GM23338 (cell line): ENCODE data around the gene KCMF1. TPM values are rescaled to one million over a fixed set of nuclear protein-coding genes. Genes with fewer than 3 reads are reported as not detected.

Experiments
- ATAC-seq: fragments of 200-7000 bp; cut with Tn5 transposase; 3 replicates; pipeline ENCODE4 v1.9.1; 2020
- DNase-seq: peaks from one replicate; pipeline ENCODE4 v3.0.0-alpha.2; 2015; ENCODE audit warnings: low spot score
- H2AFZ ChIP-seq: fragments of 200-600 bp; sonication (generic); 2 replicates; pipeline ENCODE4 v1.8.0; 2016; ENCODE audit warnings: antibody characterized with exemption, mild to moderate bottlenecking, moderate library complexity
- H3F3A ChIP-seq: fragments of 200-600 bp; sonication (generic); replicated peaks from 2 replicates; pipeline ENCODE4 v1.8.0; 2017; ENCODE audit warnings: antibody characterized with exemption, mixed run types, low read depth
- H3K27ac ChIP-seq: fragments of 200-600 bp; sonication (generic); 2 replicates; pipeline ENCODE4 v1.6.1; 2016; ENCODE audit warnings: low read depth
- H3K27me3 ChIP-seq: fragments of 200-600 bp; sonication (generic); 2 replicates; pipeline ENCODE4 v1.8.0; 2016; ENCODE audit warnings: mild to moderate bottlenecking, mixed run types, moderate library complexity; ENCODE audit not compliant: insufficient read depth
- H3K36me3 ChIP-seq: fragments of 200-600 bp; sonication (generic); 2 replicates; pipeline ENCODE4 v1.8.0; 2016; ENCODE audit warnings: mild to moderate bottlenecking; ENCODE audit not compliant: insufficient read depth
- H3K4me1 ChIP-seq: fragments of 200-600 bp; sonication (generic); 2 replicates; pipeline ENCODE4 v1.8.0; 2016; ENCODE audit warnings: mild to moderate bottlenecking, moderate library complexity; ENCODE audit not compliant: insufficient read depth
- H3K4me2 ChIP-seq: fragments of 200-600 bp; sonication (generic); 2 replicates; pipeline ENCODE4 v1.7.1; 2017; ENCODE audit warnings: mixed run types
- H3K4me3 ChIP-seq: fragments of 200-600 bp; sonication (generic); 2 replicates; pipeline ENCODE4 v1.6.1; 2016; ENCODE audit warnings: mixed run types
- H3K79me2 ChIP-seq: fragments of 200-600 bp; sonication (generic); replicated peaks from 2 replicates; pipeline ENCODE4 v1.8.0; 2017; ENCODE audit warnings: mild to moderate bottlenecking; ENCODE audit not compliant: insufficient read depth
- H3K9me2 ChIP-seq: fragments of 200-600 bp; sonication (generic); 2 replicates; pipeline ENCODE4 v1.8.0; 2017; ENCODE audit not compliant: insufficient read depth
- H4K20me1 ChIP-seq: fragments of 200-600 bp; sonication (generic); replicated peaks from 2 replicates; pipeline ENCODE4 v1.8.0; 2017; ENCODE audit warnings: mild to moderate bottlenecking; ENCODE audit not compliant: insufficient read depth
- H3K27ac Mint-ChIP-seq: 2 replicates; pipeline ENCODE4 v1.8.0; 2020; ENCODE audit warnings: inconsistent platforms, mild to moderate bottlenecking, moderate library complexity, mixed read lengths
- H3K27me3 Mint-ChIP-seq: 3 replicates; pipeline ENCODE4 v1.8.0; 2022; ENCODE audit warnings: low read depth, mild to moderate bottlenecking, moderate library complexity, mixed read lengths, inconsistent platforms; ENCODE audit not compliant: insufficient read depth, poor library complexity
- H3K36me3 Mint-ChIP-seq: 3 replicates; pipeline ENCODE4 v1.8.0; 2021; ENCODE audit warnings: low read depth, mild to moderate bottlenecking, inconsistent platforms, moderate library complexity, mixed read lengths
- H3K4me1 Mint-ChIP-seq: 3 replicates; pipeline ENCODE4 v1.8.0; 2020; ENCODE audit warnings: mild to moderate bottlenecking, inconsistent platforms, mixed read lengths
- H3K4me3 Mint-ChIP-seq: 3 replicates; pipeline ENCODE4 v1.8.0; 2021; ENCODE audit warnings: moderate library complexity, mild to moderate bottlenecking, inconsistent platforms, mixed read lengths
- H3K9me3 Mint-ChIP-seq: 3 replicates; pipeline ENCODE4 v1.8.0; 2020; ENCODE audit warnings: moderate library complexity, mild to moderate bottlenecking, inconsistent platforms, mixed read lengths
- CREB1 ChIP-seq: fragments of 250-450 bp; sonication (Bioruptor Pico); IDR thresholded peaks from 2 replicates; pipeline ENCODE4 v1.5.0; 2020; ENCODE audit warnings: low read depth, mild to moderate bottlenecking, moderate library complexity
- CTCF ChIP-seq, 2 experiments: fragments of 200-600 bp in 1 of 2; sonication (generic) in 1 of 2; conservative IDR thresholded peaks; 2 replicates each; pipeline versions ENCODE4 v1.5.1 to v1.6.1; 2016 to 2017; ENCODE audit warnings: antibody characterized with exemption in 2 of 2, low read depth in 2 of 2, mild to moderate bottlenecking in 2 of 2, moderate library complexity in 1 of 2
- EZH2 ChIP-seq: fragments of 200-600 bp; sonication (generic); IDR thresholded peaks from one replicate; pipeline ENCODE4 v1.8.0; 2017; ENCODE audit warnings: antibody characterized with exemption, mild to moderate bottlenecking, low read depth; ENCODE audit not compliant: unreplicated experiment
- EZH2phosphoT487 ChIP-seq: fragments of 200-600 bp; sonication (generic); IDR thresholded peaks from one replicate; pipeline ENCODE4 v1.8.1; 2018; ENCODE audit warnings: antibody characterized with exemption; ENCODE audit not compliant: unreplicated experiment
- JUNB ChIP-seq: IDR thresholded peaks from one replicate; pipeline ENCODE4 v1.6.1; 2016; ENCODE audit warnings: antibody characterized with exemption; ENCODE audit not compliant: unreplicated experiment
- POLR2AphosphoS5 ChIP-seq: IDR thresholded peaks from 2 replicates; pipeline ENCODE4 v1.6.1; 2016; ENCODE audit warnings: antibody characterized with exemption, low read depth
- REST ChIP-seq: IDR thresholded peaks from one replicate; pipeline ENCODE4 v1.6.1; 2018; ENCODE audit warnings: antibody characterized with exemption; ENCODE audit not compliant: unreplicated experiment
- STAT1 ChIP-seq: IDR thresholded peaks from one replicate; pipeline ENCODE4 v1.6.1; 2016; ENCODE audit warnings: antibody characterized with exemption; ENCODE audit not compliant: unreplicated experiment
- ZNF114 ChIP-seq: fragments of 250-450 bp; sonication (Bioruptor Pico); IDR thresholded peaks from 2 replicates; pipeline ENCODE4 v1.5.0; 2020; ENCODE audit warnings: mild to moderate bottlenecking, moderate library complexity
- ZNF331 ChIP-seq: fragments of 250-450 bp; sonication (Bioruptor Pico); IDR thresholded peaks from 2 replicates; pipeline ENCODE4 v1.5.0; 2020; ENCODE audit warnings: low read depth, mild to moderate bottlenecking, moderate library complexity
- polyA plus RNA-seq: library from polyadenylated mRNA; unstranded; fragments of >200 nt; fragmentation: Nextera tagmentation; extraction: Ambion mirVana; gene quantifications from 2 replicates; pipeline ENCODE4 v1.2.1, GENCODE V29; 2016
- total RNA-seq: library from RNA; depleted of rRNA; stranded (reverse); fragments of >200 nt; shearing (Covaris generic); gene quantifications from 2 replicates; pipeline ENCODE4 v1.2.3, GENCODE V29; 2014

The KCMF1 gene
- total and polyA plus RNA-seq, 2 experiments from 2014 or later = 29.3 to 120 TPM

GRCh38 chr2:85073033-85073432 is 102.1 kb downstream of the KCMF1 start:
- Histone ChIP-seq H3K4me3 (no peak overlapping the region), H3K27ac (no peak overlapping the region), H3F3A (no peaks in the 10 kb centered on the region), H3K27me3 (no peaks in the 10 kb centered on the region), H3K4me2 (no peak overlapping the region), H3K36me3 (no peaks in the 10 kb centered on the region), H2AFZ (no peak overlapping the region), H3K9me2 (no peaks in the 10 kb centered on the region), H3K4me1 (no peaks in the 10 kb centered on the region), H3K79me2 (no peaks in the 10 kb centered on the region), H4K20me1 (no peaks in the 10 kb centered on the region)
- ATAC-seq = no peak
- no peak overlapping the region for H3K4me3 Mint-ChIP-seq
- no peak overlapping the region for H3K27ac Mint-ChIP-seq
- DNase-seq = no peak
- TF ChIP-seq EZH2 (no peak), ZNF114 (no peak), STAT1 (no peak), JUNB (no peak), POLR2AphosphoS5 (no peak), CREB1 (no peak), ZNF331 (CRISPR knock-in tag) (no peak), REST (no peak), CTCF (conservative IDR thresholded peaks at IDR 0.05; ENCODE audit: low read depth in 2 of 2) (no peak), EZH2phosphoT487 (no peak)
- no peaks in the 10 kb centered on the region for H3K4me1 Mint-ChIP-seq
- H3K27me3 Mint-ChIP-seq = peaks cover 2% of the 10 kb centered on the region
- H3K9me3 Mint-ChIP-seq = no peaks in the 10 kb centered on the region
- H3K36me3 Mint-ChIP-seq = no peaks in the 10 kb centered on the region

GRCh38 chr2:85076618-85077274 is 105.8 kb downstream of the KCMF1 start:
- ATAC-seq = no peak
- peaks cover 6% of the 10 kb centered on the region; the same call in 1 of the 3 replicates for H3K9me3 Mint-ChIP-seq
- H3K4me1 Mint-ChIP-seq = no peaks in the 10 kb centered on the region

More at GRCh38 chr2:85076618-85077274, 105.8 kb downstream of the KCMF1 start:
- no peak overlapping the region for H3K4me2 ChIP-seq
- no peaks in the 10 kb centered on the region for H3K4me1 ChIP-seq
- no peaks in the 10 kb centered on the region for H3K9me2 ChIP-seq
- Mint-ChIP-seq H3K27me3 (peaks cover 2% of the 10 kb centered on the region), H3K27ac (no peak overlapping the region), H3K4me3 (no peak overlapping the region), H3K36me3 (peaks cover 5% of the 10 kb centered on the region; the same call in 2 of the 3 replicates)
- DNase-seq = no peak
- no peak overlapping the region for H2AFZ ChIP-seq
- no peaks in the 10 kb centered on the region for H4K20me1 ChIP-seq
- H3K4me3 ChIP-seq = no peak overlapping the region
- no peak for TF ChIP-seq EZH2
- H3K27ac ChIP-seq = no peak overlapping the region
- H3K36me3 ChIP-seq = no peaks in the 10 kb centered on the region
- H3F3A ChIP-seq = no peaks in the 10 kb centered on the region
- H3K27me3 ChIP-seq = no peaks in the 10 kb centered on the region
- H3K79me2 ChIP-seq = no peaks in the 10 kb centered on the region
